ENCODE measurements around the gene PRDM15. TPM values are rescaled to one million over a fixed set of nuclear protein-coding genes. Genes with fewer than 3 reads are reported as not detected.

PRDM15 gene
- total RNA-seq, 2 experiments from 2014 or later: 10.4 to 12.0 TPM

- Mint-ChIP-seq H3K36me3 (ENCODE audit: low read depth) (peaks cover 43% of the 10 kb centered on the region), H3K27ac (no peak overlapping the region), H3K9me3 (no peaks in the 10 kb centered on the region), H3K27me3 (no peaks in the 10 kb centered on the region), H3K4me3 (no peak overlapping the region), H3K4me1 (ENCODE audit: low read depth) (no peaks in the 10 kb centered on the region)
- no peak for TF ChIP-seq CTCF (IDR thresholded peaks at IDR 0.05)
- Histone ChIP-seq H3K9me3 (ENCODE audit: control insufficient read depth in 1 of 2, insufficient read depth in 1 of 2, low read length in 2 of 2) (no peaks in the 10 kb centered on the region), H3K27ac (ENCODE audit: low read depth in 1 of 2, low read length in 2 of 2) (no peak overlapping the region), H3K36me3 (ENCODE audit: insufficient read depth, low read length) (peaks cover 45% of the 10 kb centered on the region), H3K4me3 (ENCODE audit: low read length) (no peak overlapping the region), H3K4me1 (ENCODE audit: insufficient read depth, low read length) (peaks cover 4% of the 10 kb centered on the region), H3K27me3 (ENCODE audit: control insufficient read depth in 1 of 2, insufficient read depth in 2 of 2, low read length in 2 of 2) (no peaks in the 10 kb centered on the region)
- intact Hi-C loops (cut with DNase I, micrococcal nuclease): no loop called here
- DNase-seq (no peak), ATAC-seq (ENCODE audit: poor library complexity) (no peak)
- POLR2A ChIA-PET: no interaction called here
- CTCF ChIA-PET: no interaction called here
Measured at GRCh38 chr21:41813226-41813625, 65.9 kb downstream of the PRDM15 start.

GRCh38 chr21:41812679-41813078 is 66.5 kb downstream of the PRDM15 start:
- POLR2A ChIA-PET: no interaction called here
- Mint-ChIP-seq H3K27ac (no peak overlapping the region), H3K36me3 (ENCODE audit: low read depth) (peaks cover 45% of the 10 kb centered on the region), H3K9me3 (no peaks in the 10 kb centered on the region), H3K27me3 (no peaks in the 10 kb centered on the region), H3K4me1 (ENCODE audit: low read depth) (no peaks in the 10 kb centered on the region), H3K4me3 (no peak overlapping the region)
- H3K4me3 ChIP-seq (ENCODE audit: low read length): no peak overlapping the region
- H3K4me1 ChIP-seq (ENCODE audit: insufficient read depth, low read length): peaks cover 4% of the 10 kb centered on the region
- CTCF ChIA-PET: no interaction called here
- DNase-seq (no peak), ATAC-seq (ENCODE audit: poor library complexity) (no peak)
- H3K36me3 ChIP-seq (ENCODE audit: insufficient read depth, low read length): peaks cover 45% of the 10 kb centered on the region
- no peak for TF ChIP-seq CTCF (IDR thresholded peaks at IDR 0.05)
- H3K9me3 ChIP-seq (ENCODE audit: control insufficient read depth in 1 of 2, insufficient read depth in 1 of 2, low read length in 2 of 2): no peaks in the 10 kb centered on the region
- H3K27me3 ChIP-seq (ENCODE audit: control insufficient read depth in 1 of 2, insufficient read depth in 2 of 2, low read length in 2 of 2): no peaks in the 10 kb centered on the region
- intact Hi-C loops (cut with DNase I, micrococcal nuclease): no loop called here
- H3K27ac ChIP-seq (ENCODE audit: low read depth in 1 of 2, low read length in 2 of 2): no peak overlapping the region

- ChIA-PET POLR2A (no interaction called here), CTCF (no interaction called here)
- intact Hi-C loops (cut with DNase I, micrococcal nuclease): no loop called here
- Histone ChIP-seq H3K9me3 (ENCODE audit: control insufficient read depth in 1 of 2, insufficient read depth in 1 of 2, low read length in 2 of 2) (no peaks in the 10 kb centered on the region), H3K4me1 (ENCODE audit: insufficient read depth, low read length) (no peaks in the 10 kb centered on the region), H3K36me3 (ENCODE audit: insufficient read depth, low read length) (peaks cover 42% of the 10 kb centered on the region), H3K4me3 (ENCODE audit: low read length) (no peak overlapping the region), H3K27ac (ENCODE audit: low read depth in 1 of 2, low read length in 2 of 2) (no peak overlapping the region), H3K27me3 (ENCODE audit: control insufficient read depth in 1 of 2, insufficient read depth in 2 of 2, low read length in 2 of 2) (no peaks in the 10 kb centered on the region)
- H3K4me3 Mint-ChIP-seq: no peak overlapping the region
- TF ChIP-seq CTCF (IDR thresholded peaks at IDR 0.05): no peak
- no peak overlapping the region for H3K27ac Mint-ChIP-seq
- H3K4me1 Mint-ChIP-seq (ENCODE audit: low read depth): no peaks in the 10 kb centered on the region
- DNase-seq (no peak), ATAC-seq (ENCODE audit: poor library complexity) (no peak)
- H3K27me3 Mint-ChIP-seq: no peaks in the 10 kb centered on the region
- H3K9me3 Mint-ChIP-seq: no peaks in the 10 kb centered on the region
- H3K36me3 Mint-ChIP-seq (ENCODE audit: low read depth): peaks cover 40% of the 10 kb centered on the region
Measured at GRCh38 chr21:41810597-41810932, 68.6 kb downstream of the PRDM15 start.
